ENCODE results near the gene NRXN2. TPM values are rescaled to one million over a fixed set of nuclear protein-coding genes. Genes with fewer than 3 reads are reported as not detected.

The NRXN2 gene
- total RNA-seq, 3 donors from 2014 or later = 3.9 to 42.0 (median 6.9) TPM

GRCh38 chr11:64639885-64640284, 83.1 kb downstream of the NRXN2 start:
- TF ChIP-seq CTCF (IDR thresholded peaks at IDR 0.05) = no peak
- DNase-seq = no peak
- intact Hi-C loops (cut with DNase I, micrococcal nuclease) = no loop called here
- no peaks in the 10 kb centered on the region for H3K9me3 ChIP-seq
- peaks cover 7% of the 10 kb centered on the region for H3K4me1 ChIP-seq (ENCODE audit: low read depth)
- H3K36me3 ChIP-seq (ENCODE audit: low read depth) = no peaks in the 10 kb centered on the region
- no peak for ATAC-seq
- H3K4me3 ChIP-seq = no peak overlapping the region

- ATAC-seq (no peak), DNase-seq (no peak)
- no peak overlapping the region for H3K4me3 ChIP-seq
- intact Hi-C loops (cut with DNase I, micrococcal nuclease) = no loop called here
- no peaks in the 10 kb centered on the region for H3K9me3 ChIP-seq
- H3K36me3 ChIP-seq (ENCODE audit: low read depth) = no peaks in the 10 kb centered on the region
- peaks cover 7% of the 10 kb centered on the region for H3K4me1 ChIP-seq (ENCODE audit: low read depth)
- TF ChIP-seq CTCF (IDR thresholded peaks at IDR 0.05) = no peak
Observed at GRCh38 chr11:64638829-64639228, 84.2 kb downstream of the NRXN2 start.

- peak; percentile 90 for ATAC-seq
Observed at GRCh38 chr11:64638018-64638665, 84.9 kb downstream of the NRXN2 start.

GRCh38 chr11:64637334-64638017, 85.5 kb downstream of the NRXN2 start:
- H3K36me3 ChIP-seq (ENCODE audit: low read depth) = no peaks in the 10 kb centered on the region
- intact Hi-C loops (cut with DNase I, micrococcal nuclease) = no loop called here
- no peak for TF ChIP-seq CTCF (IDR thresholded peaks at IDR 0.05)
- no peaks in the 10 kb centered on the region for H3K9me3 ChIP-seq
- ATAC-seq (peak; percentile 57), DNase-seq (no peak)
- no peak overlapping the region for H3K4me3 ChIP-seq
- H3K4me1 ChIP-seq (ENCODE audit: low read depth) = peaks cover 7% of the 10 kb centered on the region

More at GRCh38 chr11:64638018-64638665, 84.9 kb downstream of the NRXN2 start:
- Histone ChIP-seq H3K36me3 (ENCODE audit: low read depth) (no peaks in the 10 kb centered on the region), H3K9me3 (no peaks in the 10 kb centered on the region), H3K4me1 (ENCODE audit: low read depth) (peaks cover 7% of the 10 kb centered on the region), H3K4me3 (no peak overlapping the region)
- DNase-seq = peak in 2 of 3 donors; percentile 70 to 76
- intact Hi-C loops (cut with DNase I, micrococcal nuclease) = no loop called here
- no peak for TF ChIP-seq CTCF (IDR thresholded peaks at IDR 0.05)

GRCh38 chr11:64633555-64634159, 89.3 kb downstream of the NRXN2 start:
- Histone ChIP-seq H3K36me3 (ENCODE audit: low read depth) (no peaks in the 10 kb centered on the region), H3K4me3 (no peak overlapping the region), H3K4me1 (ENCODE audit: low read depth) (peaks cover 7% of the 10 kb centered on the region), H3K9me3 (no peaks in the 10 kb centered on the region)
- no peak for TF ChIP-seq CTCF (IDR thresholded peaks at IDR 0.05)
- intact Hi-C loops (cut with DNase I, micrococcal nuclease) = no loop called here
- DNase-seq (no peak), ATAC-seq (no peak)
